GM12878 (cell line): ENCODE results near the gene SLC23A2. TPM values are rescaled to one million over a fixed set of nuclear protein-coding genes. Genes with fewer than 3 reads are reported as not detected.

Experiments
- ATAC-seq: fragments of 200-7000 bp; cut with Tn5 transposase; 3 replicates; pipeline ENCODE4 v1.9.1; 2020; ENCODE audit warnings: mild to moderate bottlenecking, moderate library complexity
- BruUV-seq: library from RNA; stranded (reverse); fragments of 400-500 nt; replicated peaks from 2 replicates; lab custom pipeline; 2021; lab: Mats Ljungman, UMichigan
- CTCF ChIA-PET: fragments of 300-600 bp; sonication (Branson Sonifier 250); formaldehyde crosslinking; extraction: SDS; loops from one replicate; lab custom pipeline; 2021; ENCODE audit warnings: inconsistent platforms; lab: Yijun Ruan, JAX
- POLR2A ChIA-PET: fragments of 350-600 bp; formaldehyde crosslinking; extraction: SDS; loops from one replicate; lab custom pipeline; 2021; ENCODE audit warnings: inconsistent platforms; lab: Charles Lee
- RAD21 ChIA-PET: fragments of 300-600 bp; sonication (Branson Sonifier 250); formaldehyde crosslinking; loops from one replicate; lab custom pipeline; 2023; ENCODE audit warnings: antibody characterized with exemption; ENCODE audit not compliant: unreplicated experiment; lab: Charles Lee
- SMC1A ChIA-PET: fragments of 300-600 bp; sonication (Branson Sonifier 250); formaldehyde crosslinking; loops from one replicate; lab custom pipeline; 2023; ENCODE audit not compliant: unreplicated experiment, uncharacterized antibody; lab: Charles Lee
- DNase-seq: peaks from one replicate; pipeline ENCODE4 v3.0.0-alpha.2; 2011; ENCODE audit warnings: low read depth, low spot score
- FAIRE-seq: peaks from 3 replicates; lab custom pipeline; 2011; peaks lifted over from hg19 to GRCh38; lab: Jason Lieb, UNC
- H2AFZ ChIP-seq: 2 replicates; pipeline ENCODE4 v1.6.0; 2011; ENCODE audit warnings: low read depth, low read length, control low read depth; ENCODE audit not compliant: control insufficient read depth
- H3K27ac ChIP-seq: 2 replicates; pipeline ENCODE4 v1.5.1; 2011; ENCODE audit warnings: control low read depth; ENCODE audit not compliant: control insufficient read depth, insufficient read depth
- H3K27me3 ChIP-seq, 2 experiments: replicated peaks in 1 of 2; 2 replicates each; pipeline versions ENCODE4 v1.6.0 to v1.6.1; 2011; ENCODE audit warnings: low read length in 1 of 2; ENCODE audit not compliant: control insufficient read depth in 2 of 2, insufficient read depth in 2 of 2
- H3K36me3 ChIP-seq, 2 experiments: 2 replicates each; pipeline ENCODE4 v1.5.1; 2011; ENCODE audit warnings: low read length in 1 of 2; ENCODE audit not compliant: control insufficient read depth in 2 of 2, insufficient read depth in 2 of 2
- H3K4me1 ChIP-seq: 2 replicates; pipeline ENCODE4 v1.6.1; 2011; ENCODE audit warnings: mild to moderate bottlenecking, low read length, moderate library complexity, mixed read lengths; ENCODE audit not compliant: control insufficient read depth, insufficient read depth
- H3K4me2 ChIP-seq: 2 replicates; pipeline ENCODE4 v1.6.0; 2011; ENCODE audit warnings: control low read depth; ENCODE audit not compliant: control insufficient read depth, insufficient read depth
- H3K4me3 ChIP-seq: fragments of 200-600 bp; sonication (generic); 2 replicates; pipeline ENCODE4 v1.5.1; 2016
- H3K79me2 ChIP-seq: 2 replicates; pipeline ENCODE4 v1.6.0; 2011; ENCODE audit warnings: low read length; ENCODE audit not compliant: control insufficient read depth, insufficient read depth
- H3K9ac ChIP-seq: 2 replicates; pipeline ENCODE4 v1.8.0; 2011; ENCODE audit warnings: low read length, control low read depth, mixed read lengths; ENCODE audit not compliant: control insufficient read depth, insufficient read depth
- H3K9me3 ChIP-seq: replicated peaks from 3 replicates; pipeline ENCODE4 v1.5.1; 2011; ENCODE audit warnings: mild to moderate bottlenecking, low read length; ENCODE audit not compliant: control insufficient read depth, insufficient read depth
- H4K20me1 ChIP-seq: 2 replicates; pipeline ENCODE4 v1.6.0; 2011; ENCODE audit not compliant: control insufficient read depth, insufficient read depth
- CHD2 ChIP-seq: IDR thresholded peaks from 2 replicates; pipeline ENCODE4 v1.6.1; 2011; ENCODE audit warnings: low read depth, low read length, improper control_type of control experiment, borderline replicate concordance
- POU2F2 ChIP-seq: IDR thresholded peaks from 3 replicates; pipeline ENCODE4 v1.6.1; 2011; ENCODE audit warnings: low read depth, mild to moderate bottlenecking, low read length, borderline replicate concordance
- RCOR1 ChIP-seq: conservative IDR thresholded peaks from 2 replicates; pipeline ENCODE4 v1.6.1; 2012; ENCODE audit warnings: low read depth, low read length, improper control_type of control experiment
- RFX5 ChIP-seq: IDR thresholded peaks from 2 replicates; pipeline ENCODE4 v1.6.1; 2011; ENCODE audit warnings: low read depth, low read length, improper control_type of control experiment
- SMARCA5 ChIP-seq: fragments of 450-650 bp; IDR thresholded peaks from 2 replicates; pipeline ENCODE4 v1.6.1; 2017; ENCODE audit warnings: mild to moderate bottlenecking
- ZNF622 ChIP-seq: fragments of 450-650 bp; IDR thresholded peaks from 2 replicates; pipeline ENCODE4 v1.6.1; 2017; ENCODE audit warnings: mild to moderate bottlenecking, inconsistent platforms
- ZZZ3 ChIP-seq: IDR thresholded peaks from 2 replicates; pipeline ENCODE4 v1.6.1; 2011; ENCODE audit warnings: low read depth; ENCODE audit not compliant: control insufficient read depth, insufficient read length
- WGBS: methylation state at CpG from one replicate; pipeline ENCODE4 v1.1.6; 2016; ENCODE audit warnings: low lambda C conversion rate; ENCODE audit not compliant: insufficient replicate concordance, insufficient coverage; ENCODE audit errors: missing lambda C conversion rate; 5-methylcytosine and 5-hydroxymethylcytosine counted together
- in situ Hi-C: fragments of 300-500 bp; cut with MboI; formaldehyde crosslinking; loops from 9 replicates; pipeline ENCODE4 v1.14.3; 2018; ENCODE audit warnings: mixed read lengths
- intact Hi-C: fragments of 100-400 bp; cut with micrococcal nuclease; formaldehyde crosslinking; loops from one replicate; pipeline ENCODE4 v1.14.2; 2022; ENCODE audit not compliant: unreplicated experiment
- polyA plus RNA-seq, 11 experiments: library from polyadenylated mRNA; depleted of rRNA in 4 of 11; unstranded in 6 of 11; stranded (reverse) in 5 of 11; fragments of >200 nt; fragmentation: Nextera tagmentation in 4 of 11; fragmentation: Illumina TruSeq in 1 of 11; extraction: Ambion mirVana in 4 of 11; extraction: Trizol in 1 of 11; gene quantifications; 1 replicate in 1 of 11; 2 replicates in 10 of 11; pipeline versions ENCODE4 v1.2.1 to v1.2.3, GENCODE V29; 2011 to 2016; ENCODE audit warnings: inconsistent platforms in 2 of 11, missing spikeins in 2 of 11, low read depth in 1 of 11
- total RNA-seq, 4 experiments: library from RNA; depleted of rRNA in 3 of 4; stranded (reverse); fragments of >200 nt in 3 of 4; fragmentation: Illumina TruSeq in 1 of 4; extraction: Trizol in 1 of 4; gene quantifications; 2 replicates each; pipeline versions ENCODE4 v1.2.1 to v1.2.3, GENCODE V29; 2013 to 2021
- TF ChIP-seq, protein P1 (sequence below): IDR thresholded peaks from 2 replicates; pipeline ENCODE4 v1.6.1; 2011; ENCODE audit warnings: borderline replicate concordance, low read depth, mild to moderate bottlenecking, moderate library complexity, low read length; ENCODE audit not compliant: insufficient read depth, poor library complexity, severe bottlenecking

The SLC23A2 gene
- total and polyA plus RNA-seq, 10 of the 15 experiments (the other 5 are each of a cell fraction or from before 2014, with no cell fraction given), result 4.4 to 56.1 (median 35.5) TPM

GRCh38 chr20:4870906-4871305 lies 130.4 kb downstream of the SLC23A2 start:
- Histone ChIP-seq H3K79me2 (no peaks in the 10 kb centered on the region), H3K4me1 (peaks cover 4% of the 10 kb centered on the region), H3K36me3 (peaks cover 0 to 25% of the 10 kb centered on the region in 2 experiments; a peak in 3 of 4 replicates), H3K9ac (no peak overlapping the region), H3K27ac (no peak overlapping the region), H3K9me3 (no peaks in the 10 kb centered on the region), H4K20me1 (no peaks in the 10 kb centered on the region), H3K4me2 (no peak overlapping the region), H2AFZ (no peak overlapping the region), H3K4me3 (no peak overlapping the region), H3K27me3 (no peaks in the 10 kb centered on the region)
- DNase-seq, result no peak
- in situ Hi-C loops, result no loop called here
- SMC1A ChIA-PET, result no interaction called here
- WGBS, result 94% methylated on average over 5 of the region's 5 CpGs
- ATAC-seq, result no peak
- BruUV-seq, result no TSS peak
- intact Hi-C loops, result loop anchor here (10.0 kb wide), 1 partner anchor 84 kb away; no protein-coding TSS in a partner anchor
- POLR2A ChIA-PET, result no interaction called here
- TF ChIP-seq, protein P1, sequence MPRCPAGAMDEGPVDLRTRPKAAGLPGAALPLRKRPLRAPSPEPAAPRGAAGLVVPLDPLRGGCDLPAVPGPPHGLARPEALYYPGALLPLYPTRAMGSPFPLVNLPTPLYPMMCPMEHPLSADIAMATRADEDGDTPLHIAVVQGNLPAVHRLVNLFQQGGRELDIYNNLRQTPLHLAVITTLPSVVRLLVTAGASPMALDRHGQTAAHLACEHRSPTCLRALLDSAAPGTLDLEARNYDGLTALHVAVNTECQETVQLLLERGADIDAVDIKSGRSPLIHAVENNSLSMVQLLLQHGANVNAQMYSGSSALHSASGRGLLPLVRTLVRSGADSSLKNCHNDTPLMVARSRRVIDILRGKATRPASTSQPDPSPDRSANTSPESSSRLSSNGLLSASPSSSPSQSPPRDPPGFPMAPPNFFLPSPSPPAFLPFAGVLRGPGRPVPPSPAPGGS, result no peak
- RAD21 ChIA-PET, result no interaction called here
- CTCF ChIA-PET, result interaction anchor here (1.1 kb wide), 1 partner anchor 79 kb away, joined by 3 read pairs; no protein-coding TSS in a partner anchor
- FAIRE-seq, result no peak

GRCh38 chr20:4869290-4870193 lies 131.8 kb downstream of the SLC23A2 start:
- Histone ChIP-seq H3K9me3 (no peaks in the 10 kb centered on the region), H3K79me2 (no peaks in the 10 kb centered on the region), H3K36me3 (peaks cover 0 to 25% of the 10 kb centered on the region in 2 experiments; a peak in 3 of 4 replicates)
- intact Hi-C loops, result loop anchor here (10.0 kb wide), 1 partner anchor 85 kb away; no protein-coding TSS in a partner anchor
- no peak for TF ChIP-seq RFX5
- no peak for TF ChIP-seq CHD2
- TF ChIP-seq RCOR1, result no peak
- no peak for TF ChIP-seq ZZZ3
- TF ChIP-seq SMARCA5, result no peak
- TF ChIP-seq ZNF622, result no peak
- no peak for TF ChIP-seq POU2F2
- TF ChIP-seq, all 136 proteins: peak for 0
- ATAC-seq (no peak), FAIRE-seq (no peak), DNase-seq (no peak)
- no peaks in the 10 kb centered on the region for H4K20me1 ChIP-seq
- H3K9ac ChIP-seq, result no peak overlapping the region
- in situ Hi-C loops, result no loop called here
- no peak overlapping the region for H3K27ac ChIP-seq
- RAD21 ChIA-PET, result interaction anchor here (0.7 kb wide), 1 partner anchor 124 kb away, joined by 3 read pairs; no protein-coding TSS in a partner anchor
- 89% methylated on average over 20 of the region's 20 CpGs for WGBS
- H3K4me3 ChIP-seq, result no peak overlapping the region
- CTCF ChIA-PET, result interaction anchor here (0.6 to 0.7 kb wide), 2 partner anchors 334 to 336 kb away, joined by 3 read pairs; no protein-coding TSS in a partner anchor
- H3K4me2 ChIP-seq, result no peak overlapping the region
- POLR2A ChIA-PET, result interaction anchor here (0.6 kb wide), 1 partner anchor 49 kb away, joined by 5 read pairs; no protein-coding TSS in a partner anchor
- H3K27me3 ChIP-seq, result no peaks in the 10 kb centered on the region
- H3K4me1 ChIP-seq, result no peaks in the 10 kb centered on the region
- no peak overlapping the region for H2AFZ ChIP-seq
- SMC1A ChIA-PET, result interaction anchor here (0.6 to 0.7 kb wide), 2 partner anchors 98 to 222 kb away, joined by 4 to 5 read pairs; no protein-coding TSS in a partner anchor
- BruUV-seq, result no TSS peak
